Measurements from ENCODE around the gene SH2D4B. TPM values are rescaled to one million over a fixed set of nuclear protein-coding genes. Genes with fewer than 3 reads are reported as not detected.
A peak's percentile ranks its signal among the peaks of the same experiment; 100 is the strongest.

The SH2D4B gene
- total RNA-seq, 2 experiments from 2014 or later: 0.16 to 0.31 TPM

- H3K36me3 ChIP-seq (ENCODE audit: insufficient read depth, low read length): peaks cover 76% of the 10 kb centered on the region
- H3K9me3 Mint-ChIP-seq: no peaks in the 10 kb centered on the region
- peaks cover 71% of the 10 kb centered on the region for H3K36me3 Mint-ChIP-seq (ENCODE audit: low read depth)
- no peak overlapping the region for H3K4me3 ChIP-seq (ENCODE audit: low read length)
- DNase-seq (no peak), ATAC-seq (ENCODE audit: poor library complexity) (no peak)
- H3K27me3 Mint-ChIP-seq: no peaks in the 10 kb centered on the region
- no peak overlapping the region for H3K27ac ChIP-seq (ENCODE audit: low read depth in 1 of 2, low read length in 2 of 2)
- ChIA-PET CTCF (interaction anchor here (0.8 to 3.9 kb wide), 3 partner anchors 13 to 140 kb away, joined by 4 to 11 read pairs (median 6); no protein-coding TSS in a partner anchor), POLR2A (no interaction called here)
- peaks cover 13% of the 10 kb centered on the region for H3K4me1 ChIP-seq (ENCODE audit: insufficient read depth, low read length)
- no peaks in the 10 kb centered on the region for H3K27me3 ChIP-seq (ENCODE audit: control insufficient read depth in 1 of 2, insufficient read depth in 2 of 2, low read length in 2 of 2)
- peaks cover 18% of the 10 kb centered on the region for H3K4me1 Mint-ChIP-seq (ENCODE audit: low read depth)
- no peaks in the 10 kb centered on the region for H3K9me3 ChIP-seq (ENCODE audit: control insufficient read depth in 1 of 2, insufficient read depth in 1 of 2, low read length in 2 of 2)
- no peak for TF ChIP-seq CTCF (IDR thresholded peaks at IDR 0.05)
- peak overlapping the region; percentile 57 for H3K27ac Mint-ChIP-seq
- H3K4me3 Mint-ChIP-seq: no peak overlapping the region
- intact Hi-C loops (cut with DNase I, micrococcal nuclease): no loop called here
Observed at GRCh38 chr10:80518807-80519360, 18.8 kb upstream of the SH2D4B start.

GRCh38 chr10:80519936-80520650, 17.6 kb upstream of the SH2D4B start:
- H3K4me3 ChIP-seq (ENCODE audit: low read length): no peak overlapping the region
- no peak overlapping the region for H3K27ac ChIP-seq (ENCODE audit: low read depth in 1 of 2, low read length in 2 of 2)
- no peaks in the 10 kb centered on the region for H3K27me3 ChIP-seq (ENCODE audit: control insufficient read depth in 1 of 2, insufficient read depth in 2 of 2, low read length in 2 of 2)
- H3K36me3 ChIP-seq (ENCODE audit: insufficient read depth, low read length): peaks cover 67% of the 10 kb centered on the region
- peaks cover 59% of the 10 kb centered on the region for H3K36me3 Mint-ChIP-seq (ENCODE audit: low read depth)
- POLR2A ChIA-PET: interaction anchor here (1.2 kb wide), 1 partner anchor 63 kb away, joined by 3 read pairs; no protein-coding TSS in a partner anchor
- H3K27ac Mint-ChIP-seq: peak overlapping the region; percentile 82
- no peaks in the 10 kb centered on the region for H3K9me3 Mint-ChIP-seq
- DNase-seq (no peak), ATAC-seq (ENCODE audit: poor library complexity) (no peak)
- H3K4me1 ChIP-seq (ENCODE audit: insufficient read depth, low read length): peaks cover 22% of the 10 kb centered on the region
- no peak for TF ChIP-seq CTCF (IDR thresholded peaks at IDR 0.05)
- H3K4me3 Mint-ChIP-seq: no peak overlapping the region
- H3K9me3 ChIP-seq (ENCODE audit: control insufficient read depth in 1 of 2, insufficient read depth in 1 of 2, low read length in 2 of 2): no peaks in the 10 kb centered on the region
- intact Hi-C loops (cut with DNase I, micrococcal nuclease): no loop called here
- H3K4me1 Mint-ChIP-seq (ENCODE audit: low read depth): peaks cover 31% of the 10 kb centered on the region
- CTCF ChIA-PET: interaction anchor here (2.8 to 3.9 kb wide), 2 partner anchors 15 to 75 kb away, joined by 6 to 11 read pairs; no protein-coding TSS in a partner anchor
- no peaks in the 10 kb centered on the region for H3K27me3 Mint-ChIP-seq

- H3K4me3 Mint-ChIP-seq: no peak overlapping the region
- H3K4me3 ChIP-seq (ENCODE audit: low read length): no peak overlapping the region
- H3K36me3 Mint-ChIP-seq (ENCODE audit: low read depth): peaks cover 51% of the 10 kb centered on the region
- no peak for ATAC-seq (ENCODE audit: poor library complexity)
- no peak overlapping the region for H3K27ac ChIP-seq (ENCODE audit: low read depth in 1 of 2, low read length in 2 of 2)
- H3K4me1 Mint-ChIP-seq (ENCODE audit: low read depth): peaks cover 38% of the 10 kb centered on the region
- H3K27ac Mint-ChIP-seq: peak overlapping the region; percentile 82
- DNase-seq: peak in 1 of 14 experiments; percentile 8
- no peaks in the 10 kb centered on the region for H3K27me3 Mint-ChIP-seq
- intact Hi-C loops (cut with DNase I, micrococcal nuclease): no loop called here
- H3K9me3 ChIP-seq (ENCODE audit: control insufficient read depth in 1 of 2, insufficient read depth in 1 of 2, low read length in 2 of 2): no peaks in the 10 kb centered on the region
- peaks cover 59% of the 10 kb centered on the region for H3K36me3 ChIP-seq (ENCODE audit: insufficient read depth, low read length)
- no peaks in the 10 kb centered on the region for H3K9me3 Mint-ChIP-seq
- peaks cover 30% of the 10 kb centered on the region for H3K4me1 ChIP-seq (ENCODE audit: insufficient read depth, low read length)
- no peaks in the 10 kb centered on the region for H3K27me3 ChIP-seq (ENCODE audit: control insufficient read depth in 1 of 2, insufficient read depth in 2 of 2, low read length in 2 of 2)
- ChIA-PET CTCF (interaction anchor here (2.8 to 3.9 kb wide), 2 partner anchors 15 to 76 kb away, joined by 6 to 11 read pairs; no protein-coding TSS in a partner anchor), POLR2A (interaction anchor here (1.2 kb wide), 1 partner anchor 64 kb away, joined by 3 read pairs; no protein-coding TSS in a partner anchor)
- no peak for TF ChIP-seq CTCF (IDR thresholded peaks at IDR 0.05)
Observed at GRCh38 chr10:80520661-80521470, 16.8 kb upstream of the SH2D4B start.
